Pons (tissue), 1 donor: ENCODE measurements around the gene ZBTB20.

Experiments
- DNase-seq: peaks from one replicate; pipeline ENCODE4 v3.0.0-alpha.2; 2016; ENCODE audit warnings: low spot score

ZBTB20 gene

DNA sequence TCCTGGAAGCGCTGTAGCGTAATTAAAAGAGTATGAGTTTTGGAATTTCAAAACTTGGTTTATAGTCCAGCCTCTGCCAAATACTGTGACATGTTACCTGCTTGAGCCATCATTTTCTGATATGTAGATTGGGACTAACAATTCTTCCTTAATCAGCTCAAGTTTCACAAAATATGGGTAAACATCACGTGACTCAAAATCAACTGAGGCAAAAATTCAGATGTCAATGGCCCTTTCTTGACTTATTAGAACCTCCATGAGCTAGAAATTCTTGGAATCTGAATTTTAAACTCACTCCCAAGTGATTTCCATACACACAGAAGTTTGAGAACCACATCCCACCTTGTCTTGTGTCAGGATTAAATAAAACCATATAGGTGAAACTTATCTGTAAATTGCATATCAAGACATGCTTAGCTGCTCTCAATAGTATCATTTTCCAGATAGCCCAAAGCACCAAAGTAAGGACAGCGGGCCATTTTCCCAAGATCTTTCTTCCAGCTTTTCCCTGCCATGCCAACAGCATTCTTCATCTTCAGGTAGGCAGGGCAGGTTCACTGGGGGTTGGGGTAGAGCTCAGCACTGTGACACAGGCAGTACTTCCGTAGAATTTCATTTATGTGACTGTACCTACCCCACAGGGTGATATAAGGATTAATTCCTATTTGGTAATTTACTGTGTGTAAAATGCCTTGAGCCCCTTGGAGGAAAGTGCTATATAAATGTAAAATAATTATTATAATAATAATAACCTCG lies 474.2 kb downstream of the ZBTB20 start:
- DNase-seq, result no peak

- no peak for DNase-seq
These were observed 475.2 kb downstream of the ZBTB20 start for GRCh38 chr3:114671741-114672510.

GRCh38 chr3:114669614-114670013 lies 477.5 kb downstream of the ZBTB20 start:
- DNase-seq, result no peak

GRCh38 chr3:114668099-114668498 lies 479.0 kb downstream of the ZBTB20 start:
- no peak for DNase-seq

DNA sequence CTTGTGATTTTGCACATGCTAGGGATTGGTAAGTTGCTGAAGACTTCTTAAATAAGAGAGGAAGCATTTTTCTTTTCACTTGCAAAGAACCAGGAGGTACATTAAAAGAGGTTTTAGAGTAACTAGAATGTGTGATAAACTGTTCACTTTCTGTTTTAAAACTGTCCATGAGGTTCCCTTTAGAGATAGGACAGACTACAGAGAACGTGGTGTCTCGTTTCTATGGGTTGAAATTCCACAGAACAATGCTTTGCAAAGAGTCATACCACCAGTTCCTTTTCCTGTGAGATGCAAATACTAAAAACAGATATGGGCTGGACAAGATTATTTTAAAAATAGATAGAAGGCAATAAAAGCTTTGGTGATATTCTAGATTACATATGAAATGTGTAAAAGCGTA lies 480.5 kb downstream of the ZBTB20 start:
- no peak for DNase-seq

- DNase-seq, result no peak
These were observed 483.1 kb downstream of the ZBTB20 start for GRCh38 chr3:114664006-114664405.

GRCh38 chr3:114660808-114661207 lies 486.3 kb downstream of the ZBTB20 start:
- DNase-seq, result no peak

GRCh38 chr3:114660124-114660523 lies 487.0 kb downstream of the ZBTB20 start:
- peak; percentile 20 for DNase-seq

DNA sequence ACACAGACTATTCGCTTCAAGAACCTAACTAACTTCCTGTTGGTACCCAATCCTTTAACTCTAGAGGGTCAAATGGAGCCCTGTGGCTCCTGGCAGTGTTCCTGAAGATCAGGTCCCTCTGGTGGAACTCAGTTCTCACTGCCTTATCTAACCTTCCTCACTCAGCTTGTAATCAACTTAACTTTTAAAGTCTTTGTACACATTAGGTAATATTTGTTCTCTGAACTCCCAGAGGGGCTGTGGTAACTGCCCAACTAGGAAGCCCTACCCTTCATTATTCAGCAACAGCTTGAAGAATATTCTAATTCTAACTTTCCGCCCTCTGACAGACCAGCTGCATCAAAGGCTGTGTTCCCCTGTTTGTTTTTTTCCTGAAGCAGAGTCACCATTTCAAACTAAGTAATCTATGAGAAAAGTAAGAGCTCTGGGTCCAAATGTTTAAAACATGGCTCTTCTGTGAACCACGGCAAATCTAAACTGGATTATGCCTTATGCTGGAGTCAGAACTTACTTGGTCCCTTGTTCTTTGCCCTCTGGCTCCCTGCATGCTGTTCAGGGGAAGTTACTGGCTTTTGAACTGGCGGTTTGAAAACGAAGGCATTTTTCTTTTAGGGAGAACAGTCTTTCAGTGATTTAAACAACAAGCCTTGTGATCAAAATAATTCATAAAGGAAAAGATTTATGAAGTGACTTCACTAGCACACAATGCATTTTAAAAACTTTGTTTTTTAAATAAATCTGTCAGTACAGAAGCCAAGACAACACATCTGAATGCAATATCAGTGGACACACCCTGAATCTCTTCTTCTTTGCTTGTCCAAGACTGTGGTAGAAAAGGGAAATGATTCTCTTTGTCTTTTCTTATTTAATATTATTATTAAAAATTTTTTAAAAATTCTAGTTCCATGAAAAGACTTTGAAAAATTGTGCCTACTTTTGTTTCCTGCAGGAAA lies 487.7 kb downstream of the ZBTB20 start:
- no peak for DNase-seq

DNA sequence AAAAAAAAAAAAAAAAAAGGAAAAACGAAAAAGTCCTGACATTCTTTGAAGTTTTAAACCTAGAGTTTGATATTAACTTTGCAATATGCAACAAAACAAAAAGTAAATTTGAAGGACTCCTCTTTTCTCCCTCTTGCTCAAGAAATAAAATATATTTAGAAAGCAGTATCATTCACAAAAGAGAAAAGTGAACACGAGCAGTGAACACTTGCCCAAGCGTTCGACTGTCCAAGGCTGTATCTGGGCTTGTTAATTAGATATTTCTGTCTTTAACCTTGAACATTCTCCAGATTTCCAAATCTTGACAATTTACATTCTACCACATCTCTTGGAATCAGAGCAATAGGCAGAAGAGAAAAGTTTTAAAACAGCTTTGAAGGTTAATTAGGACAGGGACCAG lies 495.5 kb downstream of the ZBTB20 start:
- DNase-seq, result no peak

- DNase-seq, result no peak
These were observed 496.3 kb downstream of the ZBTB20 start for GRCh38 chr3:114650808-114651207.

DNA sequence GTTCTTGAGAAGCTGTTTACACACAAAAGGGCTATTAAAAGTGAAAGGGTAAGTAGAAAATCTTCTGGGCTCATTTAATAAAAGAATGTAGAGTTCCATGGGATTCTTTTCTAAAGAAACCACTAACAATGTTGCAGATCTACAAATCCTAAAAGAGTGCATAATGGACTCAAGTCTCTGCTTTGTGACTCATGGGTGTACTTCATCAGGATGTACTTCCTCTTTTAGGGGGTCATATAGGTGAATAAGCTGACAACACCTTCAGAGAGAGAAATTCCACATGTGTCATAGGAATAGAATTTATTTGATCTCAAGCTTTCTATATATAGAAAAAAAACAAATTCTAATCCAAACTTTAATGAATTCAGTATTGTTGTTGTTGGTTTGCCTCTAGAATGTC lies 497.8 kb downstream of the ZBTB20 start:
- no peak for DNase-seq

DNA sequence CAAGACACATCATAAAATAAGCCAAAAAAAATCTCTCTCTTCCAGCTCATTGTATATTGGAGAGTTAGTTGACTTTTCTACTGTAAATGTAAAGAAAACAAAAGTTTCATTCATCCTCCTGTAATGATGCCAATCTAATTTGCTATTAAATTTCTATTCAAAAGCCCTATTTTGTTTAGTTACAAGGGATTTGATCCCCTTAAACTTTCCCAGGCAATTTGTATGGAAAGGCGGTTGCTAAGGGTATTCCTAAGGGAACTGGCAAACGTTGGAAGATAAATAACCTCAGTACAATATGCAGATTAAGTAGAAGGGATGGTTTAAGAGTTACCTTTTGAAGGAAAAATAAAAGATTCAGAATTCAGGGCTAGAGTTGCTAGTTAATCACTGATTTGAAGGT lies 500.6 kb downstream of the ZBTB20 start:
- no peak for DNase-seq

- no peak for DNase-seq
These were observed 501.7 kb downstream of the ZBTB20 start for GRCh38 chr3:114645392-114645791.

DNA sequence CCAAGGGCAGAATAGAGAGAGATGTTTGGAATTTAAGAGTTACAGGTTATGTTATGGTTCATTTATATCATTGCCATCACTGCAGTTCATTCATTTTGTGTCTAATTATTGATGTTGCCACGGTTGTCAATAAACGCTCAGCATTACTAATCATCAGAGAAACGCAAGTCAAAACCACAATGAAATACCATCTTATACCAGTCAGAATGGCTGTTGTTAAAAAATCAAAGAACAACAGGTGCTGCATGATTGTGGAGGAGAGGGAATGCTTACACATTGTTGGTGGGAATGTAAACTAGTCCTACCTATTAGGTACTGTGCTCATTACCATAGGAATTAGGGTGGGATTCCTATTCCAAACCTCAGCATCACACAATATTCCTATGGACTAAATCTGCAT lies 502.7 kb downstream of the ZBTB20 start:
- no peak for DNase-seq

DNA sequence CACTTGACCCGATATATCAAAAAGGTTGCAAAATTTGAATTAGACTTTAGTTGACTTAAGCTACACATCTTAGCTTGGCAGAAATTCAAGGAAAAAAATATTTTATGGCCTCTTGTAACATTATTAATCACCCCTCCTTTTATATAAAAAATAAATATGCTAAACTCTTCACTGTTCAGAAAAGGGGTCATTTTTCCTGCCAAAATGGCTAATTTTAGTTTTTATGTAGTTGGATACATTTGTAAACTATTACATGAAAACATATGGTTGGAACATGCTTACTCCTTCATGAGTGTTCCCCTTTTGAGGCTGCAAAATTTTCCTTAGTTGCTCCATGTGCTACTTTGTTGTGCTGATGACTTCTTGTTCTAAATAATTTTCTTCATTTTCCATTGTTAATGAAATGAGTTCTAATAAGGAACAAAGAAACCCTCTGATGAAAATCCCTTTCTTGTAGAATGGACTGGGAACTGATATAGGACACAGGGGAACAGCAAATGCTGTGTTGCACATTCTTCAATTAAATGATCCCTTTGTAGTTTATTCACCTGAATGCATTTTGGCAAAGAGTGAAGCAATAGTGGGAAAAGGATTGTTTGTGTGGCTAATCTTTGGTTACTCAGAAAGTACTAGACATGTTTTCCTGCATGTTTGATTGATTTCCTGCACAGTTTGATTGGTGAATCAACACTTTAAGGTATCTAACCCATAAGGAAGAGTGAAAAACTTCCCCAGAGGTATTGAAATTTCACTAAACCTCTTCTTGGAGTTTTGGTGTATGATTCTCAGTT lies 503.9 kb downstream of the ZBTB20 start:
- DNase-seq, result no peak

DNA sequence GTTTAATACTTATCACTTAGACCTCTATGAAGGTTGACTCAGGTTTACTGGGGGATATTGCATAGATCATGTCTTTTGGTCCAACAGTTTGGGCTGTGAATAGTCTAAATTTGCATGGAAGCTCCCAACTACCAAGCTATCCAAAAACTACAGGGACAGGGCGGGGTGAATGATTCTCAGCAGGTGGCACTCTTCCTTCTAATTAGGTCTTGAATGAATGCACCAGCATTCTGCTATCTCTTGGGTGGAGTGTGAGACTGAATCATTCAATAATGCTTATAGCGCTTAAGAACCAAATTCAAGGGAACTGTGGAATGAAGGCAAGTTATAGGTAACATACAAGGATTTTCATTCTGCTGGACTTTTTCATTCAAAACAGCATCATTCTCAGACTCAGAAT lies 507.0 kb downstream of the ZBTB20 start:
- no peak for DNase-seq

GRCh38 chr3:114639171-114639570 lies 507.9 kb downstream of the ZBTB20 start:
- DNase-seq, result peak; percentile 83

DNA sequence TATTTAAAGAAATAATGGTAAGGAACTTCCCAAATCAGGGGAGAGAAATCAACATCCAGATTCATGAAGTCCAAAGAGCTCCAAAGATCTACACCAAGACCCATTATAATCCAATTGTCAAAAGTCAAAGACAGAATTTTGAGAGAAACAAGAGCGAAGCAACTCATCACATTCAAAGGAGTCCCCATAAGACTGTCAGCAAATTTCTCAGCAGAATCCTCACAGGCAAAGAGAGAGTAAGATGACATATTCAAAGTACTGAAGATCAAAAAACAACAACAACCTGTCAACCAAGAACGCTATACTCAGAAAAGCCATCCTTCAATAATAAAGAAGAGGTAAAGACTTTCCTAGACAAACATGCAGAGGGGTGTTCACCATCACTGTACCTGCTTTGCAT lies 511.2 kb downstream of the ZBTB20 start:
- DNase-seq, result no peak

DNA sequence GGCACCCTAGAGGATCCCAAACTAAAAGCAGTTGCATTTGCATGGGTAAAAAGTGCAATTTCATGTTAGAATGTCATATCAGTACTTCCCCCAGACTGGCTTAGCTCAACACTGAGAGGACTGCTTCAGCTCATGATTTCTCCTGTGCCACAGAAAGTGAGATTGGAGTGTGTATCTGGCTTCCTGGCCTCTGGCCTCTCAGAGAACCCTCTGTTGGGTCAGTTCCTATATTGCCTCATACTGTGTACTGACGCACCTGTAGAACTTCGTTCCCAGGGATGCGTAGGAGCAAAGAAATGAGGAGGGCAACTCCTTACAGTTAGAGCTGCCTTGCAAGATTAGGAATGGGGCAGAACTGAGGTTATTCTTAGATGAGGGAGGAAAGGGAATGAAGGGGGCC lies 512.5 kb downstream of the ZBTB20 start:
- DNase-seq, result no peak

DNA sequence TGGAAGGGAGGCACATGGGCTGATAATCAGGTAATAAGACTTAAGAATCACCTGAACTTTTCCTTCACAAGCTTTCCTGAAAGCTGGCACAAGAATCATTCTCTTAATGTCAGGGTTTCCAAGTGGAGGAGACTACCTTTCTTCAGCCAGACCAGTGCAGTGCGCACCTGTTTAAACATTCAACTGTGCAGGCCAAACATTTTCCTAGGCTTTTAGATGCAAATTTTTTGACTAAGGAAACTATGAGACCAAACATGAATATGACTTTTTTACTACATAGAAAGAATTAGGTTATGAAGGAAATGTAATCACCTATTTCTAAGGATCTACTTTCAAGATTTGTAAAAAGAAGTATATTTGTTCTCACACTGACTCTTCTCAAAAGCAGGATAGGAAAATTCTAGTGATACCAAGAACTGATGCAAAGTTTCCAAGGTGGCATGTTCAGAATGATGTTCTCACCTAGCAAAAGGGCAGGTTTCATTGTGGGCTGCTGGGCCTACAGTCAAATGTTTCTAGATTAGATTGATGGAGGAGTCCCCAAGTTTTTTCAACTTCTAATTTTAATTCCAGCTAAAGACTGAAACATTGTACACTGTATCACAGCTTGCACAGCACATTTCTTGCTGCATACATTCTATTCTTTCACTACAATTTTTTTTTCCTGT lies 514.2 kb downstream of the ZBTB20 start:
- DNase-seq, result no peak
